Measurements from ENCODE around the gene SRSF7. TPM values are rescaled to one million over a fixed set of nuclear protein-coding genes. Genes with fewer than 3 reads are reported as not detected.

The SRSF7 gene
- total and polyA plus RNA-seq, 4 donors, result 69.2 to 125 (median 109) TPM

GRCh38 chr2:38791744-38792143, 40.6 kb upstream of the SRSF7 start:
- H3K4me3 ChIP-seq (ENCODE audit: low read length in 2 of 2), result no peak overlapping the region
- intact Hi-C loops (cut with DNase I), result no loop called here
- no peaks in the 10 kb centered on the region for H3K27me3 ChIP-seq (ENCODE audit: control insufficient read depth in 1 of 2, insufficient read depth in 2 of 2, low read length in 1 of 2)
- no peaks in the 10 kb centered on the region for H3K9me3 ChIP-seq (ENCODE audit: control insufficient read depth, low read length)
- ATAC-seq (ENCODE audit: low FRiP score) (no peak), DNase-seq (no peak)
- WGBS, 2 donors, result 92 to 97% methylated on average over 1 of the region's 1 CpG
- no peak overlapping the region for H3K27ac ChIP-seq (ENCODE audit: low read depth in 1 of 2, low read length in 2 of 2)
- no peaks in the 10 kb centered on the region for H3K36me3 ChIP-seq (ENCODE audit: control insufficient read depth in 1 of 2, insufficient read depth in 2 of 2, low read length in 1 of 2)
- H3K4me1 ChIP-seq (ENCODE audit: control insufficient read depth in 1 of 2, insufficient read depth in 2 of 2, low read length in 2 of 2), result no peaks in the 10 kb centered on the region

- Histone ChIP-seq H3K9me3 (ENCODE audit: control insufficient read depth, low read length) (no peaks in the 10 kb centered on the region), H3K27ac (ENCODE audit: low read depth in 1 of 2, low read length in 2 of 2) (no peak overlapping the region), H3K27me3 (ENCODE audit: control insufficient read depth in 1 of 2, insufficient read depth in 2 of 2, low read length in 1 of 2) (no peaks in the 10 kb centered on the region), H3K4me1 (ENCODE audit: control insufficient read depth in 1 of 2, insufficient read depth in 2 of 2, low read length in 2 of 2) (no peaks in the 10 kb centered on the region), H3K4me3 (ENCODE audit: low read length in 2 of 2) (no peak overlapping the region), H3K36me3 (ENCODE audit: control insufficient read depth in 1 of 2, insufficient read depth in 2 of 2, low read length in 1 of 2) (no peaks in the 10 kb centered on the region)
- 85 to 89% methylated on average over 14 of the region's 14 CpGs for WGBS, 2 donors
- DNase-seq, result no peak
- intact Hi-C loops (cut with DNase I), result no loop called here
- no peak for ATAC-seq (ENCODE audit: low FRiP score)
Observed at GRCh38 chr2:38789691-38790090, 38.5 kb upstream of the SRSF7 start.

- Histone ChIP-seq H3K27me3 (ENCODE audit: control insufficient read depth in 1 of 2, insufficient read depth in 2 of 2, low read length in 1 of 2) (no peaks in the 10 kb centered on the region), H3K36me3 (ENCODE audit: control insufficient read depth in 1 of 2, insufficient read depth in 2 of 2, low read length in 1 of 2) (no peaks in the 10 kb centered on the region), H3K4me3 (ENCODE audit: low read length in 2 of 2) (no peak overlapping the region), H3K9me3 (ENCODE audit: control insufficient read depth, low read length) (no peaks in the 10 kb centered on the region), H3K4me1 (ENCODE audit: control insufficient read depth in 1 of 2, insufficient read depth in 2 of 2, low read length in 2 of 2) (no peaks in the 10 kb centered on the region), H3K27ac (ENCODE audit: low read depth in 1 of 2, low read length in 2 of 2) (no peak overlapping the region)
- WGBS, 2 donors, result 89 to 93% methylated on average over 6 of the region's 6 CpGs
- no peak for DNase-seq
- intact Hi-C loops (cut with DNase I), result no loop called here
- ATAC-seq (ENCODE audit: low FRiP score), result no peak
Observed at GRCh38 chr2:38788306-38788705, 37.1 kb upstream of the SRSF7 start.

GRCh38 chr2:38783586-38783985, 32.4 kb upstream of the SRSF7 start:
- no peaks in the 10 kb centered on the region for H3K4me1 ChIP-seq (ENCODE audit: control insufficient read depth in 1 of 2, insufficient read depth in 2 of 2, low read length in 2 of 2)
- DNase-seq, result no peak
- no peak for ATAC-seq (ENCODE audit: low FRiP score)
- intact Hi-C loops (cut with DNase I), result no loop called here
- H3K9me3 ChIP-seq (ENCODE audit: control insufficient read depth, low read length), result no peaks in the 10 kb centered on the region
- H3K4me3 ChIP-seq (ENCODE audit: low read length in 2 of 2), result no peak overlapping the region
- H3K36me3 ChIP-seq (ENCODE audit: control insufficient read depth in 1 of 2, insufficient read depth in 2 of 2, low read length in 1 of 2), result peaks cover 4% of the 10 kb centered on the region in 2 donors
- H3K27ac ChIP-seq (ENCODE audit: low read depth in 1 of 2, low read length in 2 of 2), result no peak overlapping the region
- H3K27me3 ChIP-seq (ENCODE audit: control insufficient read depth in 1 of 2, insufficient read depth in 2 of 2, low read length in 1 of 2), result no peaks in the 10 kb centered on the region

GRCh38 chr2:38778687-38779082, 27.5 kb upstream of the SRSF7 start:
- ATAC-seq (ENCODE audit: low FRiP score) (no peak), DNase-seq (no peak)
- intact Hi-C loops (cut with DNase I), result no loop called here
- H3K4me1 ChIP-seq (ENCODE audit: control insufficient read depth in 1 of 2, insufficient read depth in 2 of 2, low read length in 2 of 2), result no peaks in the 10 kb centered on the region
- no peaks in the 10 kb centered on the region for H3K27me3 ChIP-seq (ENCODE audit: control insufficient read depth in 1 of 2, insufficient read depth in 2 of 2, low read length in 1 of 2)
- H3K27ac ChIP-seq (ENCODE audit: low read depth in 1 of 2, low read length in 2 of 2), result peak overlapping the region in 1 of 2 donors; percentile 74
- peaks cover 4% of the 10 kb centered on the region in 2 donors for H3K36me3 ChIP-seq (ENCODE audit: control insufficient read depth in 1 of 2, insufficient read depth in 2 of 2, low read length in 1 of 2)
- H3K9me3 ChIP-seq (ENCODE audit: control insufficient read depth, low read length), result no peaks in the 10 kb centered on the region
- peak overlapping the region; percentile 64 to 77 for H3K4me3 ChIP-seq (ENCODE audit: low read length in 2 of 2)
- WGBS, 2 donors, result 15 to 19% methylated on average over 8 of the region's 8 CpGs

GRCh38 chr2:38776531-38776930, 25.4 kb upstream of the SRSF7 start:
- Histone ChIP-seq H3K27me3 (ENCODE audit: control insufficient read depth in 1 of 2, insufficient read depth in 2 of 2, low read length in 1 of 2) (no peaks in the 10 kb centered on the region), H3K4me1 (ENCODE audit: control insufficient read depth in 1 of 2, insufficient read depth in 2 of 2, low read length in 2 of 2) (no peaks in the 10 kb centered on the region), H3K9me3 (ENCODE audit: control insufficient read depth, low read length) (no peaks in the 10 kb centered on the region), H3K36me3 (ENCODE audit: control insufficient read depth in 1 of 2, insufficient read depth in 2 of 2, low read length in 1 of 2) (peaks cover 2 to 4% of the 10 kb centered on the region in 2 donors), H3K27ac (ENCODE audit: low read depth in 1 of 2, low read length in 2 of 2) (no peak overlapping the region), H3K4me3 (ENCODE audit: low read length in 2 of 2) (no peak overlapping the region)
- intact Hi-C loops (cut with DNase I), result no loop called here
- DNase-seq (no peak), ATAC-seq (ENCODE audit: low FRiP score) (no peak)
- 83 to 90% methylated on average over 13 of the region's 13 CpGs for WGBS, 2 donors

GRCh38 chr2:38775921-38776225, 24.7 kb upstream of the SRSF7 start:
- Histone ChIP-seq H3K4me3 (ENCODE audit: low read length in 2 of 2) (no peak overlapping the region), H3K27me3 (ENCODE audit: control insufficient read depth in 1 of 2, insufficient read depth in 2 of 2, low read length in 1 of 2) (no peaks in the 10 kb centered on the region), H3K27ac (ENCODE audit: low read depth in 1 of 2, low read length in 2 of 2) (no peak overlapping the region), H3K4me1 (ENCODE audit: control insufficient read depth in 1 of 2, insufficient read depth in 2 of 2, low read length in 2 of 2) (no peaks in the 10 kb centered on the region), H3K9me3 (ENCODE audit: control insufficient read depth, low read length) (no peaks in the 10 kb centered on the region), H3K36me3 (ENCODE audit: control insufficient read depth in 1 of 2, insufficient read depth in 2 of 2, low read length in 1 of 2) (peaks cover 0 to 2% of the 10 kb centered on the region in 2 donors)
- 58 to 59% methylated on average over 7 of the region's 7 CpGs for WGBS, 2 donors
- no peak for ATAC-seq (ENCODE audit: low FRiP score)
- intact Hi-C loops (cut with DNase I), result no loop called here
- no peak for DNase-seq

- Histone ChIP-seq H3K27ac (ENCODE audit: low read depth in 1 of 2, low read length in 2 of 2) (no peak overlapping the region), H3K9me3 (ENCODE audit: control insufficient read depth, low read length) (no peaks in the 10 kb centered on the region), H3K4me3 (ENCODE audit: low read length in 2 of 2) (no peak overlapping the region), H3K27me3 (ENCODE audit: control insufficient read depth in 1 of 2, insufficient read depth in 2 of 2, low read length in 1 of 2) (no peaks in the 10 kb centered on the region), H3K4me1 (ENCODE audit: control insufficient read depth in 1 of 2, insufficient read depth in 2 of 2, low read length in 2 of 2) (no peaks in the 10 kb centered on the region), H3K36me3 (ENCODE audit: control insufficient read depth in 1 of 2, insufficient read depth in 2 of 2, low read length in 1 of 2) (peaks cover 0 to under 1% of the 10 kb centered on the region in 2 donors)
- ATAC-seq (ENCODE audit: low FRiP score), result no peak
- WGBS, 2 donors, result 82 to 84% methylated on average over 17 of the region's 17 CpGs
- intact Hi-C loops (cut with DNase I), result no loop called here
- DNase-seq, result no peak
Observed at GRCh38 chr2:38775097-38775920, 24.1 kb upstream of the SRSF7 start.

- Histone ChIP-seq H3K9me3 (ENCODE audit: control insufficient read depth, low read length) (no peaks in the 10 kb centered on the region), H3K36me3 (ENCODE audit: control insufficient read depth in 1 of 2, insufficient read depth in 2 of 2, low read length in 1 of 2) (no peaks in the 10 kb centered on the region), H3K27ac (ENCODE audit: low read depth in 1 of 2, low read length in 2 of 2) (no peak overlapping the region), H3K4me3 (ENCODE audit: low read length in 2 of 2) (no peak overlapping the region), H3K4me1 (ENCODE audit: control insufficient read depth in 1 of 2, insufficient read depth in 2 of 2, low read length in 2 of 2) (no peaks in the 10 kb centered on the region), H3K27me3 (ENCODE audit: control insufficient read depth in 1 of 2, insufficient read depth in 2 of 2, low read length in 1 of 2) (no peaks in the 10 kb centered on the region)
- no peak for ATAC-seq (ENCODE audit: low FRiP score)
- intact Hi-C loops (cut with DNase I), result no loop called here
- WGBS, 2 donors, result 75 to 76% methylated on average over 5 of the region's 5 CpGs
- no peak for DNase-seq
Observed at GRCh38 chr2:38771632-38772031, 20.5 kb upstream of the SRSF7 start.
